IMR-90 (cell line): ENCODE measurements around the gene PTH1R. TPM values are rescaled to one million over a fixed set of nuclear protein-coding genes. Genes with fewer than 3 reads are reported as not detected.
A peak's percentile ranks its signal among the peaks of the same experiment; 100 is the strongest.

Source experiments
- ATAC-seq: fragments of 200-7000 bp; cut with Tn5 transposase; 2 replicates; pipeline ENCODE4 v1.9.1; 2020; ENCODE audit warnings: low read depth, mild to moderate bottlenecking, moderate library complexity
- BruUV-seq: library from RNA; stranded (reverse); fragments of 400-500 nt; replicated peaks from 2 replicates; lab custom pipeline; 2021; lab: Mats Ljungman, UMichigan
- CTCF ChIA-PET: fragments of 300-600 bp; formaldehyde crosslinking; extraction: SDS; loops from one replicate; lab custom pipeline; 2021; ENCODE audit warnings: antibody characterized with exemption; lab: Yijun Ruan, JAX
- POLR2A ChIA-PET: fragments of 300-600 bp; sonication (Branson Sonifier 250); formaldehyde crosslinking; loops from one replicate; lab custom pipeline; 2022; ENCODE audit warnings: antibody characterized with exemption; ENCODE audit not compliant: unreplicated experiment; lab: Charles Lee
- DNase-seq: peaks from one replicate; pipeline ENCODE4 v3.0.0; 2013
- H2AFZ ChIP-seq: replicated peaks from 2 replicates; pipeline ENCODE3; 2013; ENCODE audit warnings: low read length, mild to moderate bottlenecking; ENCODE audit not compliant: poor library complexity
- H2AK5ac ChIP-seq: 2 replicates; pipeline ENCODE4 v1.6.1; 2013; ENCODE audit warnings: low read depth, low read length, inconsistent platforms
- H2AK9ac ChIP-seq: replicated peaks from 2 replicates; pipeline ENCODE3; 2013; ENCODE audit warnings: mild to moderate bottlenecking, low read depth, low read length, moderate library complexity; ENCODE audit not compliant: poor library complexity
- H2BK120ac ChIP-seq: 2 replicates; pipeline ENCODE4 v1.6.1; 2013; ENCODE audit warnings: low read depth, low read length, inconsistent platforms
- H2BK15ac ChIP-seq: 3 replicates; pipeline ENCODE4 v1.6.1; 2013; ENCODE audit warnings: low read depth, low read length, inconsistent platforms
- H2BK20ac ChIP-seq: 2 replicates; pipeline ENCODE4 v1.6.1; 2013; ENCODE audit warnings: low read depth, mild to moderate bottlenecking, inconsistent platforms, low read length, moderate library complexity
- H2BK5ac ChIP-seq: 2 replicates; pipeline ENCODE4 v1.6.1; 2013; ENCODE audit warnings: mild to moderate bottlenecking, low read depth, low read length, inconsistent platforms; ENCODE audit not compliant: poor library complexity, severe bottlenecking
- H3K14ac ChIP-seq: replicated peaks from 2 replicates; pipeline ENCODE4 v1.6.1; 2013; ENCODE audit warnings: low read depth, low read length, inconsistent platforms
- H3K18ac ChIP-seq: 2 replicates; pipeline ENCODE4 v1.6.1; 2013; ENCODE audit warnings: low read depth, low read length, control low read depth
- H3K23ac ChIP-seq: 2 replicates; pipeline ENCODE4 v1.6.1; 2013; ENCODE audit warnings: low read depth, low read length, inconsistent platforms
- H3K27ac ChIP-seq: 2 replicates; pipeline ENCODE4 v1.5.1; 2013; ENCODE audit warnings: mild to moderate bottlenecking, control low read depth, low read length; ENCODE audit not compliant: insufficient read depth
- H3K27me3 ChIP-seq: 2 replicates; pipeline ENCODE4 v1.6.1; 2013; ENCODE audit warnings: low read length; ENCODE audit not compliant: control insufficient read depth, insufficient read depth
- H3K36me3 ChIP-seq: 2 replicates; pipeline ENCODE4 v1.6.1; 2013; ENCODE audit warnings: low read length, mixed read lengths; ENCODE audit not compliant: control insufficient read depth, insufficient read depth
- H3K4ac ChIP-seq: 2 replicates; pipeline ENCODE4 v1.6.1; 2013; ENCODE audit warnings: low read depth, low read length, inconsistent platforms
- H3K4me1 ChIP-seq: 2 replicates; pipeline ENCODE4 v1.6.1; 2013; ENCODE audit warnings: low read length, mixed read lengths; ENCODE audit not compliant: control insufficient read depth, insufficient read depth
- H3K4me2 ChIP-seq: 2 replicates; pipeline ENCODE4 v1.6.1; 2013; ENCODE audit warnings: low read depth, mild to moderate bottlenecking, control low read depth, low read length, moderate library complexity
- H3K4me3 ChIP-seq: 2 replicates; pipeline ENCODE4 v1.5.1; 2013; ENCODE audit warnings: low read depth, mild to moderate bottlenecking, control low read depth, low read length, moderate library complexity; ENCODE audit not compliant: insufficient read depth
- H3K56ac ChIP-seq: 2 replicates; pipeline ENCODE4 v1.6.1; 2013; ENCODE audit warnings: low read length, inconsistent platforms; ENCODE audit not compliant: insufficient read depth; ENCODE audit errors: extremely low read depth
- H3K79me1 ChIP-seq, 2 experiments: 2 replicates each; pipeline ENCODE4 v1.6.1; 2013; ENCODE audit warnings: low read length in 2 of 2, inconsistent platforms in 1 of 2, low read depth in 1 of 2
- H3K9ac ChIP-seq: 2 replicates; pipeline ENCODE4 v1.6.1; 2013; ENCODE audit warnings: low read depth, low read length, control low read depth
- H3K9me1 ChIP-seq: 2 replicates; pipeline ENCODE4 v1.6.1; 2013; ENCODE audit warnings: low read length, inconsistent platforms; ENCODE audit not compliant: insufficient read depth
- H3K9me3 ChIP-seq: 2 replicates; pipeline ENCODE4 v1.6.1; 2013; ENCODE audit warnings: low read length; ENCODE audit not compliant: control insufficient read depth, insufficient read depth
- H4K20me1 ChIP-seq: 2 replicates; pipeline ENCODE4 v1.6.1; 2013; ENCODE audit warnings: low read length, inconsistent platforms; ENCODE audit not compliant: insufficient read depth
- H4K5ac ChIP-seq: 2 replicates; pipeline ENCODE4 v1.6.1; 2013; ENCODE audit warnings: mild to moderate bottlenecking, low read depth, low read length, control low read depth
- H4K8ac ChIP-seq, 2 experiments: 2 replicates each; pipeline ENCODE4 v1.6.1; 2013; ENCODE audit warnings: low read depth in 2 of 2, low read length in 2 of 2, control low read depth in 1 of 2, inconsistent platforms in 1 of 2
- H4K91ac ChIP-seq: 2 replicates; pipeline ENCODE4 v1.6.1; 2013; ENCODE audit warnings: low read depth, low read length, inconsistent platforms; ENCODE audit not compliant: insufficient read depth
- MAFK ChIP-seq: IDR thresholded peaks from 2 replicates; pipeline ENCODE4 v1.6.1; 2012; ENCODE audit warnings: low read depth, low read length, improper control_type of control experiment
- SMC3 ChIP-seq: fragments of 150-350 bp; IDR thresholded peaks from 2 replicates; pipeline ENCODE4 v1.6.1; 2016; ENCODE audit warnings: low read depth, mild to moderate bottlenecking, antibody characterized with exemption, low read length, moderate library complexity
- WGBS, 2 experiments: methylation state at CpG; one replicate each; pipeline versions ENCODE4 v1.1.5 to v1.1.7; 2013; ENCODE audit warnings: missing lambda C conversion rate in 2 of 2; ENCODE audit not compliant: insufficient read length in 1 of 2; ENCODE audit errors: extremely low coverage in 2 of 2; 5-methylcytosine and 5-hydroxymethylcytosine counted together
- dilution Hi-C: fragments of 300-500 bp; cut with HindIII; formaldehyde crosslinking; loops from one replicate; pipeline ENCODE4 v1.14.3; 2018; ENCODE audit warnings: low sequenced_read_pairs; ENCODE audit not compliant: unreplicated experiment
- in situ Hi-C: fragments of 300-500 bp; cut with MboI; formaldehyde crosslinking; loops from 3 replicates; pipeline ENCODE4 v1.14.3; 2019; ENCODE audit warnings: low sequenced_read_pairs, inconsistent platforms, mixed read lengths
- intact Hi-C: fragments of 100-400 bp; cut with micrococcal nuclease; formaldehyde crosslinking; loops from 2 replicates; pipeline ENCODE4 v1.10.0; 2022
- polyA plus RNA-seq, 3 experiments: library from polyadenylated mRNA; depleted of rRNA; stranded (reverse); fragments of >200 nt; gene quantifications; 2 replicates each; pipeline ENCODE4 v1.2.3, GENCODE V29; 2012; ENCODE audit warnings: low replicate concordance in 1 of 3
- total RNA-seq: library from RNA; depleted of rRNA; stranded (reverse); fragments of >200 nt; gene quantifications from 2 replicates; pipeline ENCODE4 v1.2.3, GENCODE V29; 2012

The PTH1R gene
- total and polyA plus RNA-seq, 2 of the 4 experiments (the other 2 are of a cell fraction), result 0.15 to 0.18 TPM

DNA sequence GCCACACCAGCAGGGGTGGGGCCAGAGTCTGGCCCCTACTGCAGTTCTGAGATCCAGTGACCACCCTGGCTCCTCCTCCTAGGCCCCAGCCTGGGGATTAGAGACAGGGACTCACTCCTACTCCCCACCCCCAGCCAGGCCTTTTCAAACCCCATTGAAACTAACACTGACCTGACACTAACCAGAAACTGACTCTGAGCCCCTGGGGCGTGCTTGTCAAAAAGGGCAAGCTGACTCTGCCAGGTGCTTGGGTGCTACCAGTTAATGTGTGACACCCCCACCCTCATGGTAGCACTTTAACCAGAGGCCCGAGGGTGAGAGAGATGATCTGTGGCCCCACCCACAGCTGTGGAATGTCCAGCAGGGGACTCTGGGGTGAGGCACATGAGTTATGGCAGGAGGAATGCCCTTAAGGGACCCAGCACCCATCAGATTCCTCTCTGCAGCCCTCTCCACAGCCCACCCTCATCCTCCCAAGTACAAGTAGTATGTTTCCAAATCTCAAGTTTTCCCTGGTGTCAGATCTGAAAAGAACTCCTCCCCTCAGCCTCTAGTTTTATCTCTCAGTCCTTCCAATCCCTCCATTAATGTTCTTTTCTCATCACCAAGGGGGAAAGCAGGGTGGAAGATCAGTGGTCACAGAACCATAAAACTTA, 1.4 kb downstream of the PTH1R start:
- Histone ChIP-seq H3K56ac (no peak overlapping the region), H3K36me3 (no peaks in the 10 kb centered on the region), H3K23ac (no peak overlapping the region), H3K4me3 (no peak overlapping the region), H4K91ac (no peak overlapping the region), H3K9me1 (0 out of 2 replicates have a peak, but pooled peaks cover 3% of the 10 kb centered on the region), H4K20me1 (no peaks in the 10 kb centered on the region), H3K9me3 (no peaks in the 10 kb centered on the region), H3K4me1 (no peaks in the 10 kb centered on the region), H2BK15ac (no peak overlapping the region), H3K18ac (no peak overlapping the region), H3K79me1 (no peaks in the 10 kb centered on the region), H2BK20ac (no peak overlapping the region), H2AK5ac (no peak overlapping the region), H3K27me3 (peaks cover 42% of the 10 kb centered on the region), H3K14ac (no peak overlapping the region), H2BK120ac (no peak overlapping the region), H4K8ac (no peak overlapping the region), H2AK9ac (peak overlapping the region; percentile 25), H3K4me2 (no peak overlapping the region), H3K4ac (no peak overlapping the region), H4K5ac (no peak overlapping the region), H2AFZ (peak overlapping the region; percentile 3), H3K27ac (no peak overlapping the region), H3K9ac (no peak overlapping the region), H2BK5ac (no peak overlapping the region)
- CTCF ChIA-PET, result no interaction called here
- BruUV-seq, result no TSS peak
- in situ Hi-C loops, result loop anchor here (25.0 kb wide), 1 partner anchor 392 kb away; the partner anchor contains the start of gene RTP3
- DNase-seq, result no peak
- no peak for TF ChIP-seq SMC3
- TF ChIP-seq MAFK, result no peak
- POLR2A ChIA-PET, result no interaction called here
- intact Hi-C loops, result no loop called here
- dilution Hi-C loops, result no loop called here
- peak; percentile 6; the same call in 1 of the 2 replicates for ATAC-seq
- no CpG with 5 or more reads among the region's 2 CpGs for WGBS, 2 experiments
